ENCODE results near the gene ZNRF3.

ZNRF3 gene

DNA sequence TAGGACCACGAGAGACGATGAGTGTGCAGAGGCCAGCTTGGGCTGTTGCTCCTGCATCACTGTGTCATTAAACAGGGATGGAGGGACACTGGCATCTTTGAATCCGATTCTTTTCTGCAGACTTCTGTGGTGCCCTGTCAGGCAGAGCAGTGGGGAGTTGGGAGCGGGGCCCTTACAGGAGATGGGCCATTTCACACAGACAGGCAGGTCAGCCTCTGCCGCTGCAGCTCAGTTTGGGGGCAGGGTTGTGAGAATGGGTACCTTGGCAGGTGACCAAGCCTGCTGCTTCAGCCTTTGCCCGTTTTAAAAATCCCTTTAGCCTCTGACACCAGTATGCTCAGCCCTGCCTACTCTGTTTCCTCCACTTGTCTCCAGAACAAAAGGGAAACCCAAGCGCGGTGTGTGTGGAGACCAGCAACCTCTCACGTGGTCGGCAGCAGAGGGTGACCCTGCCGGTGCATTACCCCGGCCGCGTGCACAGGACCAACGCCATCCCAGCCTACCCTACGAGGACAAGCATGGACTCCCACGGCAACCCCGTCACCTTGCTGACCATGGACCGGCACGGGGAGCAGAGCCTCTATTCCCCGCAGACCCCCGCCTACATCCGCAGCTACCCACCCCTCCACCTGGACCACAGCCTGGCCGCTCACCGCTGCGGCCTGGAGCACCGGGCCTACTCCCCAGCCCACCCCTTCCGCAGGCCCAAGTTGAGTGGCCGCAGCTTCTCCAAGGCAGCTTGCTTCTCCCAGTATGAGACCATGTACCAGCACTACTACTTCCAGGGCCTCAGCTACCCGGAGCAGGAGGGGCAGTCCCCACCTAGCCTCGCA is 165.7 kb downstream of the ZNRF3 start:
- no peak overlapping the region for H3K4me3 ChIP-seq (ENCODE audit: low read depth in 1 of 2, low read length in 2 of 2)
- H4K20me1 ChIP-seq (ENCODE audit: insufficient read depth, low read length): no peaks in the 10 kb centered on the region
- no peaks in the 10 kb centered on the region for H3K4me1 ChIP-seq (ENCODE audit: insufficient read depth, low read length)
- peaks cover 26% of the 10 kb centered on the region for H3K36me3 ChIP-seq (ENCODE audit: insufficient read depth, low read length)
- H3K4me2 ChIP-seq (ENCODE audit: insufficient read depth, low read length): no peak overlapping the region
- no peak overlapping the region for H3K9ac ChIP-seq (ENCODE audit: low read depth, low read length)
- H3K27ac ChIP-seq (ENCODE audit: low read length): no peak overlapping the region
- DNase-seq: no peak
- H3K27me3 ChIP-seq (ENCODE audit: insufficient read depth, low read length, poor library complexity): no peaks in the 10 kb centered on the region
- no peaks in the 10 kb centered on the region for H3K9me3 ChIP-seq (ENCODE audit: insufficient read depth, low read length, severe bottlenecking)
- no peak for ATAC-seq (ENCODE audit: insufficient read depth, low read depth)
- no peak for TF ChIP-seq EZH2 (IDR thresholded peaks at IDR 0.05; ENCODE audit: borderline replicate concordance, low read depth, low read length, severe bottlenecking)
- TF ChIP-seq, protein P1, sequence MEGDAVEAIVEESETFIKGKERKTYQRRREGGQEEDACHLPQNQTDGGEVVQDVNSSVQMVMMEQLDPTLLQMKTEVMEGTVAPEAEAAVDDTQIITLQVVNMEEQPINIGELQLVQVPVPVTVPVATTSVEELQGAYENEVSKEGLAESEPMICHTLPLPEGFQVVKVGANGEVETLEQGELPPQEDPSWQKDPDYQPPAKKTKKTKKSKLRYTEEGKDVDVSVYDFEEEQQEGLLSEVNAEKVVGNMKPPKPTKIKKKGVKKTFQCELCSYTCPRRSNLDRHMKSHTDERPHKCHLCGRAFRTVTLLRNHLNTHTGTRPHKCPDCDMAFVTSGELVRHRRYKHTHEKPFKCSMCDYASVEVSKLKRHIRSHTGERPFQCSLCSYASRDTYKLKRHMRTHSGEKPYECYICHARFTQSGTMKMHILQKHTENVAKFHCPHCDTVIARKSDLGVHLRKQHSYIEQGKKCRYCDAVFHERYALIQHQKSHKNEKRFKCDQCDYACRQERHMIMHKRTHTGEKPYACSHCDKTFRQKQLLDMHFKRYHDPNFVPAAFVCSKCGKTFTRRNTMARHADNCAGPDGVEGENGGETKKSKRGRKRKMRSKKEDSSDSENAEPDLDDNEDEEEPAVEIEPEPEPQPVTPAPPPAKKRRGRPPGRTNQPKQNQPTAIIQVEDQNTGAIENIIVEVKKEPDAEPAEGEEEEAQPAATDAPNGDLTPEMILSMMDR (IDR thresholded peaks at IDR 0.05; ENCODE audit: borderline replicate concordance, extremely low read depth, low read length, poor library complexity, severe bottlenecking): no peak
- H3K79me2 ChIP-seq (ENCODE audit: insufficient read depth, low read length): no peaks in the 10 kb centered on the region
- no peak overlapping the region for H2AFZ ChIP-seq (ENCODE audit: low read depth, low read length)

DNA sequence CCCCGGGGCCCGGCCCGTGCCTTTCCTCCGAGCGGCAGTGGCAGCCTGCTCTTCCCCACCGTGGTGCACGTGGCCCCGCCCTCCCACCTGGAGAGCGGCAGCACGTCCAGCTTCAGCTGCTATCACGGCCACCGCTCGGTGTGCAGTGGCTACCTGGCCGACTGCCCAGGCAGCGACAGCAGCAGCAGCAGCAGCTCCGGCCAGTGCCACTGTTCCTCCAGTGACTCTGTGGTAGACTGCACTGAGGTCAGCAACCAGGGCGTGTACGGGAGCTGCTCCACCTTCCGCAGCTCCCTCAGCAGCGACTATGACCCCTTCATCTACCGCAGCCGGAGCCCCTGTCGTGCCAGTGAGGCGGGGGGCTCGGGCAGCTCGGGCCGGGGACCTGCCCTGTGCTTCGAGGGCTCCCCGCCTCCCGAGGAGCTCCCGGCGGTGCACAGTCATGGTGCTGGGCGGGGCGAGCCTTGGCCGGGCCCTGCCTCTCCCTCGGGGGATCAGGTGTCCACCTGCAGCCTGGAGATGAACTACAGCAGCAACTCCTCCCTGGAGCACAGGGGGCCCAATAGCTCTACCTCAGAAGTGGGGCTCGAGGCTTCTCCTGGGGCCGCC is 166.4 kb downstream of the ZNRF3 start:
- H3K4me3 ChIP-seq (ENCODE audit: low read depth in 1 of 2, low read length in 2 of 2): no peak overlapping the region
- H3K4me1 ChIP-seq (ENCODE audit: insufficient read depth, low read length): peaks cover 3% of the 10 kb centered on the region; the same call in 1 of the 2 replicates
- H3K27ac ChIP-seq (ENCODE audit: low read length): no peak overlapping the region
- ATAC-seq (ENCODE audit: insufficient read depth, low read depth): no peak
- H3K4me2 ChIP-seq (ENCODE audit: insufficient read depth, low read length): no peak overlapping the region
- H3K79me2 ChIP-seq (ENCODE audit: insufficient read depth, low read length): no peaks in the 10 kb centered on the region
- no peaks in the 10 kb centered on the region for H3K9me3 ChIP-seq (ENCODE audit: insufficient read depth, low read length, severe bottlenecking)
- no peaks in the 10 kb centered on the region for H4K20me1 ChIP-seq (ENCODE audit: insufficient read depth, low read length)
- TF ChIP-seq EZH2 (IDR thresholded peaks at IDR 0.05; ENCODE audit: borderline replicate concordance, low read depth, low read length, severe bottlenecking): no peak
- TF ChIP-seq, protein P1 (IDR thresholded peaks at IDR 0.05; ENCODE audit: borderline replicate concordance, extremely low read depth, low read length, poor library complexity, severe bottlenecking): no peak
- no peak for DNase-seq
- no peak overlapping the region for H3K9ac ChIP-seq (ENCODE audit: low read depth, low read length)
- H2AFZ ChIP-seq (ENCODE audit: low read depth, low read length): no peak overlapping the region
- H3K27me3 ChIP-seq (ENCODE audit: insufficient read depth, low read length, poor library complexity): no peaks in the 10 kb centered on the region
- H3K36me3 ChIP-seq (ENCODE audit: insufficient read depth, low read length): peaks cover 26% of the 10 kb centered on the region

DNA sequence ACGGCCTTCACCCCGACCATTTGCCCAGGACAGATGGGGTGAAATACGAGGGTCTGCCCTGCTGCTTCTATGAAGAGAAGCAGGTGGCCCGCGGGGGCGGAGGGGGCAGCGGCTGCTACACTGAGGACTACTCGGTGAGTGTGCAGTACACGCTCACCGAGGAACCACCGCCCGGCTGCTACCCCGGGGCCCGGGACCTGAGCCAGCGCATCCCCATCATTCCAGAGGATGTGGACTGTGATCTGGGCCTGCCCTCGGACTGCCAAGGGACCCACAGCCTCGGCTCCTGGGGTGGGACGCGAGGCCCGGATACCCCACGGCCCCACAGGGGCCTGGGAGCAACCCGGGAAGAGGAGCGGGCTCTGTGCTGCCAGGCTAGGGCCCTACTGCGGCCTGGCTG is 167.1 kb downstream of the ZNRF3 start:
- ATAC-seq (ENCODE audit: insufficient read depth, low read depth): no peak
- no peak for DNase-seq
- peaks cover 10% of the 10 kb centered on the region for H3K4me1 ChIP-seq (ENCODE audit: insufficient read depth, low read length)
- H4K20me1 ChIP-seq (ENCODE audit: insufficient read depth, low read length): no peaks in the 10 kb centered on the region
- TF ChIP-seq, protein P1 (IDR thresholded peaks at IDR 0.05; ENCODE audit: borderline replicate concordance, extremely low read depth, low read length, poor library complexity, severe bottlenecking): no peak
- TF ChIP-seq EZH2 (IDR thresholded peaks at IDR 0.05; ENCODE audit: borderline replicate concordance, low read depth, low read length, severe bottlenecking): no peak
- no peak overlapping the region for H3K27ac ChIP-seq (ENCODE audit: low read length)
- H3K27me3 ChIP-seq (ENCODE audit: insufficient read depth, low read length, poor library complexity): no peaks in the 10 kb centered on the region
- H3K9me3 ChIP-seq (ENCODE audit: insufficient read depth, low read length, severe bottlenecking): no peaks in the 10 kb centered on the region
- H3K9ac ChIP-seq (ENCODE audit: low read depth, low read length): no peak overlapping the region
- peaks cover 26% of the 10 kb centered on the region for H3K36me3 ChIP-seq (ENCODE audit: insufficient read depth, low read length)
- H3K4me2 ChIP-seq (ENCODE audit: insufficient read depth, low read length): no peak overlapping the region
- H2AFZ ChIP-seq (ENCODE audit: low read depth, low read length): no peak overlapping the region
- no peaks in the 10 kb centered on the region for H3K79me2 ChIP-seq (ENCODE audit: insufficient read depth, low read length)
- H3K4me3 ChIP-seq (ENCODE audit: low read depth in 1 of 2, low read length in 2 of 2): no peak overlapping the region
